MM.1S (cell line): ENCODE measurements around the gene ACOT13.

Experiments used
- DNase-seq: peaks from one replicate; pipeline ENCODE4 v3.0.0-alpha.2; 2015
- H2AFZ ChIP-seq: fragments of 300-600 bp; sonication (generic); 2 replicates; pipeline ENCODE4 v1.6.0; 2016; ENCODE audit warnings: antibody characterized with exemption, low read length
- H3F3A ChIP-seq: fragments of 300-600 bp; sonication (generic); 2 replicates; pipeline ENCODE4 v1.6.1; 2016; ENCODE audit warnings: mild to moderate bottlenecking, antibody characterized with exemption, low read length, moderate library complexity, mixed read lengths; ENCODE audit not compliant: insufficient read depth
- H3K27ac ChIP-seq: fragments of 300-600 bp; sonication (generic); 2 replicates; pipeline ENCODE4 v1.5.1; 2016; ENCODE audit warnings: mild to moderate bottlenecking, low read length
- H3K27me3 ChIP-seq: fragments of 300-600 bp; sonication (generic); replicated peaks from 2 replicates; pipeline ENCODE4 v1.6.0; 2016; ENCODE audit warnings: low read length; ENCODE audit not compliant: insufficient read depth
- H3K36me3 ChIP-seq: fragments of 300-600 bp; sonication (generic); replicated peaks from 2 replicates; pipeline ENCODE4 v1.6.1; 2016; ENCODE audit warnings: mild to moderate bottlenecking, low read length, mixed read lengths; ENCODE audit not compliant: insufficient read depth
- H3K4me1 ChIP-seq: fragments of 300-600 bp; sonication (generic); 2 replicates; pipeline ENCODE4 v1.6.1; 2016; ENCODE audit warnings: low read length, mixed read lengths
- H3K4me2 ChIP-seq: fragments of 300-600 bp; sonication (generic); 2 replicates; pipeline ENCODE4 v1.6.0; 2016; ENCODE audit warnings: low read depth, low read length
- H3K4me3 ChIP-seq: fragments of 300-600 bp; sonication (generic); 2 replicates; pipeline ENCODE4 v1.5.1; 2016; ENCODE audit warnings: low read length, mixed read lengths
- H3K79me2 ChIP-seq: fragments of 300-600 bp; sonication (generic); 2 replicates; pipeline ENCODE4 v1.6.1; 2016; ENCODE audit warnings: mixed run types, low read length, mixed read lengths
- H3K9ac ChIP-seq: fragments of 300-600 bp; sonication (generic); 2 replicates; pipeline ENCODE4 v1.6.1; 2016; ENCODE audit warnings: low read length, mixed read lengths
- H3K9me2 ChIP-seq: fragments of 300-600 bp; sonication (generic); replicated peaks from 2 replicates; pipeline ENCODE4 v1.6.1; 2016; ENCODE audit warnings: mild to moderate bottlenecking, low read length, mixed read lengths; ENCODE audit not compliant: insufficient read depth
- H3K9me3 ChIP-seq: fragments of 300-600 bp; sonication (generic); replicated peaks from 2 replicates; pipeline ENCODE4 v1.6.1; 2016; ENCODE audit warnings: mild to moderate bottlenecking, low read length, mixed read lengths; ENCODE audit not compliant: insufficient read depth
- H4K20me1 ChIP-seq: fragments of 300-600 bp; sonication (generic); 2 replicates; pipeline ENCODE4 v1.6.1; 2016; ENCODE audit warnings: mild to moderate bottlenecking, low read length, moderate library complexity, mixed read lengths; ENCODE audit not compliant: insufficient read depth
- CTCF ChIP-seq: fragments of 300-600 bp; sonication (generic); IDR thresholded peaks from 2 replicates; pipeline ENCODE4 v1.5.1; 2016; ENCODE audit warnings: antibody characterized with exemption, low read length, mixed read lengths
- EZH2 ChIP-seq: fragments of 300-600 bp; sonication (generic); optimal IDR thresholded peaks from 2 replicates; pipeline ENCODE3; 2017; ENCODE audit warnings: low read depth, mild to moderate bottlenecking, antibody characterized with exemption, low read length, mixed read lengths
- EZH2phosphoT487 ChIP-seq: fragments of 300-600 bp; sonication (generic); IDR thresholded peaks from 2 replicates; pipeline ENCODE4 v1.6.1; 2018; ENCODE audit warnings: antibody characterized with exemption, low read length

Gene ACOT13

GRCh38 chr6:24719125-24719971 is 52.5 kb downstream of the ACOT13 start, which contains the start of gene C6orf62:
Gene C6orf62, minus strand, starts transcription at chr6:24719154. Its CDS starts 486 bp downstream, at chr6:24718668.
- H3K4me2 ChIP-seq: peak within 1 kb of the TSS; percentile 85
- peaks cover 29% of the 10 kb centered on the region for H3F3A ChIP-seq
- peaks cover 19% of the 10 kb centered on the region for H3K4me1 ChIP-seq
- H3K9ac ChIP-seq: peak within 1 kb of the TSS; percentile 100
- peak within 1 kb of the TSS; percentile 100 for H3K27ac ChIP-seq
- H4K20me1 ChIP-seq: peaks cover 37% of the 10 kb centered on the region
- H3K36me3 ChIP-seq: peaks cover 16% of the 10 kb centered on the region; the same call in 1 of the 2 replicates
- H3K27me3 ChIP-seq: no peaks in the 10 kb centered on the region
- no peaks in the 10 kb centered on the region for H3K9me2 ChIP-seq
- H3K79me2 ChIP-seq: peaks cover 62% of the 10 kb centered on the region
- H3K9me3 ChIP-seq: no peaks in the 10 kb centered on the region
- no peak within 1 kb of the TSS for H2AFZ ChIP-seq
- H3K4me3 ChIP-seq: peak within 1 kb of the TSS; percentile 100
- TF ChIP-seq EZH2 (no peak), EZH2phosphoT487 (no peak), CTCF (no peak)
- peak; percentile 53 for DNase-seq

DNA sequence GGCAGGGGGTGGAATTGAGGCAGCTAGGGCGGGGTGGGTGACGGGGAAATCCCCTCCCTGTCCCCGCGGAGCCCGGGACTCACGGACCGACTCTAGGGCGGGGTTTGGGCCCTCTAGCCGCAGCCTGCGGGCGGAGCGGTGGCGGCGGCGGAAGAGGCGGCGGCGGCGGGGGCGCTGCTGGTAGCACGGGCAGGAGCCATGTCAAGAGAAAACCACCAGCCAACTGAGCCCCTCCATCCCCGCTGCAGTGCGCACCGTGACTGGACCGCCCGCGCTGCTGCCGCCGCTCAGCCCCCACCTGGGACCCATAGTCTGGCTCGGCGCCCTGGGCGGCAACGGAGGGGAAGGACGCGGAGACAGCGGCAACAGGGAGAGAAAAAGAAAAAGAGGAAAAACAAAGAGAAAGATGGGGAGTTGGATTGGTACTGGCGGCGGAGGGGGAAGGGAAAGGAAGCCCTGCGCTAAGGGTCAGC is 53.3 kb downstream of the ACOT13 start:
- Histone ChIP-seq H3K27me3 (no peaks in the 10 kb centered on the region), H3K36me3 (peaks cover 11% of the 10 kb centered on the region; the same call in 1 of the 2 replicates), H3K4me1 (peaks cover 22% of the 10 kb centered on the region), H3K9me2 (no peaks in the 10 kb centered on the region), H3K27ac (peak overlapping the region; percentile 100), H3K4me3 (peak overlapping the region; percentile 100), H3K4me2 (peak overlapping the region; percentile 58; the same call in 1 of the 2 replicates), H3F3A (peaks cover 29% of the 10 kb centered on the region), H2AFZ (peak overlapping the region; percentile 14; the same call in 1 of the 2 replicates), H4K20me1 (peaks cover 29% of the 10 kb centered on the region), H3K9me3 (no peaks in the 10 kb centered on the region), H3K79me2 (peaks cover 54% of the 10 kb centered on the region), H3K9ac (peak overlapping the region; percentile 100)
- peak; percentile 69 for DNase-seq
- TF ChIP-seq CTCF (no peak), EZH2 (no peak), EZH2phosphoT487 (no peak)

DNA sequence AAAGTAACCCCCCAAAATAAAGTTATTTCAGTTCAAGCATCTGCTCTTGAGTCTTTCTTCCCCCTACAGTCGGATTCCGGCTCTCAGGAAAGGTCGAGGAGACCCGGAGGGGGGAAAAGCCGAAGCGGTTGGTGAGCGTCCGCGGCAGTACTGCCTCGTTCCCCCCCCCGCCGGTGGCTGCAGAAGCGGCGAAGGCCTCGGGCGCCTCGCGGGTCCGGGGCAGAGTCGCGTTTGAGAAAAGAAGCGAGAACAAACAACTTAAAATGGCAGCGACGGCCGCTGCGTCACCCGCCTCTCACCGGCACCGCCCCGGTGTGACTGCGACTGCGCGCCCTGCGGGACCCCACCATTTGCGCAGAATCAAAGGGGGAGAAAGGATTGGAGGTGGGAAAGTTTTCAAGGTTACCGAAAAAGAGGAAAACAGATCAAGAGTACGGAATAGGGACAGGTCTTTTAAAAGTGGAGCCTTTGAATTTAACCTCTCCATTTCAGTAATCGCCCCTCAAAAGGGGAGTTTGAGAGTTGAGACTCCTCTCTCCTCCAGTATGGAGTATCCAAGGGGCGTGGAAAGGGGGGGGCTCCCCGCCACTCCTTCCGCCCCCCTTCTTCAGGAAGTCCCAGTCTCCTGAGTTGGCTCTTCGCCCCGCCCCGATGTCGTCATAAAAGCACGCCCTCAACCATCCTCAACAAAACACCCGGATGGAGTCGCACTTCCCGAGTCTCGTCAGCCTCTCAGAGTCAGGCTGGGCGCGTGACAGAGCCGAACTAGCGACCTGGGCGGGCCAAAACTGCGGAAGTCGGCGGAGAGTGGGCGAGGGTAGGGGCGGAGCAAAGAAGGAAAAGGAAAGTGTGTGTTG is 54.0 kb downstream of the ACOT13 start:
- Histone ChIP-seq H3K4me2 (peak overlapping the region; percentile 88), H3K4me3 (peak overlapping the region; percentile 100), H3F3A (peaks cover 29% of the 10 kb centered on the region), H3K9me2 (no peaks in the 10 kb centered on the region), H3K9ac (peak overlapping the region; percentile 100), H3K9me3 (no peaks in the 10 kb centered on the region), H3K27ac (peak overlapping the region; percentile 100), H3K27me3 (no peaks in the 10 kb centered on the region), H3K4me1 (peaks cover 26% of the 10 kb centered on the region), H3K36me3 (peaks cover 6% of the 10 kb centered on the region; the same call in 1 of the 2 replicates), H2AFZ (peak overlapping the region; percentile 76), H3K79me2 (peaks cover 47% of the 10 kb centered on the region), H4K20me1 (peaks cover 25% of the 10 kb centered on the region)
- TF ChIP-seq EZH2 (no peak), EZH2phosphoT487 (no peak), CTCF (no peak)
- DNase-seq: peak; percentile 99
